C4-2B (cell line): Measurements from ENCODE around the gene HTR6.

ENCODE experiments used
- ZFX ChIP-seq: fragments of 450-650 bp; IDR thresholded peaks from 2 replicates; pipeline ENCODE4 v1.6.1; 2017
- TF ChIP-seq, protein P1 (sequence below): fragments of 450-650 bp; conservative IDR thresholded peaks from 2 replicates; pipeline ENCODE4 v1.5.1; 2017; ENCODE audit warnings: mild to moderate bottlenecking

DNA sequence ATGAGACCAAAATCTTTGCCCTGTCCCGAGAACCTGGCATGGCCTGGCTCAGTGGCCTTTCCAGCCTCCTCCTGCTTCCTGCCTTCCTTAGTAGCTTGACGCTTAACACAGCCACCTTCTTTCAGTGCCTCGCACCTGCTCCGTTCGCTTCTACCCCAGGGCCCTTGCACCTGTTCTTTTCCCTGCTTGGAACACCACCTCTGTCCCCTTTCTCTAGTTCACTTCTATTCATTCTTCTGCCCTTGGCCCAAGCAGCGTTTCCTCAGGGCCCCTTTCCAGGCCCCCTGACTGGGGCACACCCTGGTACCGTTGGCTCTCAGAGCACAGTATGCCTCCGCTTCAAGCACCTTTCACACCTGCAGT is 9.0 kb upstream of the HTR6 start:
- TF ChIP-seq, protein P1, sequence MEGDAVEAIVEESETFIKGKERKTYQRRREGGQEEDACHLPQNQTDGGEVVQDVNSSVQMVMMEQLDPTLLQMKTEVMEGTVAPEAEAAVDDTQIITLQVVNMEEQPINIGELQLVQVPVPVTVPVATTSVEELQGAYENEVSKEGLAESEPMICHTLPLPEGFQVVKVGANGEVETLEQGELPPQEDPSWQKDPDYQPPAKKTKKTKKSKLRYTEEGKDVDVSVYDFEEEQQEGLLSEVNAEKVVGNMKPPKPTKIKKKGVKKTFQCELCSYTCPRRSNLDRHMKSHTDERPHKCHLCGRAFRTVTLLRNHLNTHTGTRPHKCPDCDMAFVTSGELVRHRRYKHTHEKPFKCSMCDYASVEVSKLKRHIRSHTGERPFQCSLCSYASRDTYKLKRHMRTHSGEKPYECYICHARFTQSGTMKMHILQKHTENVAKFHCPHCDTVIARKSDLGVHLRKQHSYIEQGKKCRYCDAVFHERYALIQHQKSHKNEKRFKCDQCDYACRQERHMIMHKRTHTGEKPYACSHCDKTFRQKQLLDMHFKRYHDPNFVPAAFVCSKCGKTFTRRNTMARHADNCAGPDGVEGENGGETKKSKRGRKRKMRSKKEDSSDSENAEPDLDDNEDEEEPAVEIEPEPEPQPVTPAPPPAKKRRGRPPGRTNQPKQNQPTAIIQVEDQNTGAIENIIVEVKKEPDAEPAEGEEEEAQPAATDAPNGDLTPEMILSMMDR = no peak
- TF ChIP-seq ZFX = no peak
